Activated T-cell treated with anti-CD3 and anti-CD28 coated beads, Interleukin-2, amount 50 U/mL, for 72 hours (primary cell): Measurements from ENCODE around the gene ZC3H7A. TPM values are rescaled to one million over a fixed set of nuclear protein-coding genes. Genes with fewer than 3 reads are reported as not detected.
A peak's percentile ranks its signal among the peaks of the same experiment; 100 is the strongest.
"Not testable (repeated sequence)": the region's sequence is repeated elsewhere in the genome, so short reads cannot be mapped to it uniquely, and the experiment has no call there.

Experiments
- ATAC-seq, 2 donors: fragments of 150-1000 bp; cut with Tn5 transposase; replicated peaks in 1 of 2; 2 replicates each; pipeline ENCODE4 v1.10.0; 2021; ENCODE audit warnings: moderate library complexity in 2 of 2, mild to moderate bottlenecking in 1 of 2
- DNase-seq, 2 donors: peaks; one replicate each; pipeline ENCODE4 v3.0.0; 2021 to 2022; ENCODE audit warnings: mixed read lengths in 1 of 2
- H3K27ac Mint-ChIP-seq: one replicate; pipeline ENCODE4 v1.8.0; 2022; ENCODE audit warnings: mild to moderate bottlenecking, moderate library complexity, mixed read lengths
- H3K27me3 Mint-ChIP-seq: one replicate; pipeline ENCODE4 v1.8.0; 2022; ENCODE audit warnings: low read depth, mixed read lengths
- H3K36me3 Mint-ChIP-seq, 2 donors: one replicate each; pipeline ENCODE4 v1.8.0; 2022; ENCODE audit warnings: mixed read lengths in 2 of 2, mild to moderate bottlenecking in 1 of 2; ENCODE audit not compliant: insufficient read depth in 2 of 2
- H3K4me1 Mint-ChIP-seq: one replicate; pipeline ENCODE4 v1.8.0; 2022; ENCODE audit warnings: low read depth, mixed read lengths
- H3K4me3 Mint-ChIP-seq, 2 donors: one replicate each; pipeline ENCODE4 v1.8.0; 2022; ENCODE audit warnings: mild to moderate bottlenecking in 2 of 2, mixed read lengths in 2 of 2, moderate library complexity in 2 of 2
- H3K9me3 Mint-ChIP-seq, 2 donors: one replicate each; pipeline ENCODE4 v1.8.0; 2022; ENCODE audit warnings: mixed read lengths in 2 of 2
- total RNA-seq, 2 donors: library from RNA; stranded (reverse); gene quantifications; one replicate each; pipeline ENCODE4 v1.2.3, GENCODE V29; 2022

Gene ZC3H7A
- total RNA-seq, 2 donors from 2014 or later, result 96.3 to 105 TPM

DNA sequence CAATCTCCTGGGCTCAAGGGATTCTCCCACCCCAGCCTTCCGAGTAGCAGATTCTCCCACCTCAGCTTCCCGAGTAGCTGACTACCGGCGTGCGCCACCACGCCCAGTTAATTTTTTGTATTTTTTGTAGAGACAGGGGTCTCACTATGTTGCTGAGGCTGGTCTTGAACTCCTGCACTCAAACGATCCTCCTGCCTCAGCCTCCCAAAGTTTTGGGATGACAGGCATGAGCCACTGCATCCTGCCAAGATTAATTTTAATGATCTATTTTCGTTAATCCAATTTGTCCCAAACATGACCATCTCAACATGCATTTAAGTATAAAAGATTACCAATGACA lies 1.2 kb downstream of the ZC3H7A start:
- H3K36me3 Mint-ChIP-seq, result peaks cover 11 to 19% of the 10 kb centered on the region in 2 donors
- peak overlapping the region; percentile 94 for H3K27ac Mint-ChIP-seq
- H3K27me3 Mint-ChIP-seq, result no peaks in the 10 kb centered on the region
- no peak for DNase-seq
- peaks cover 87% of the 10 kb centered on the region for H3K4me1 Mint-ChIP-seq
- H3K4me3 Mint-ChIP-seq, result peak overlapping the region; percentile 80 to 94
- no peaks in the 10 kb centered on the region for H3K9me3 Mint-ChIP-seq
- ATAC-seq, result no peak

GRCh38 chr16:11794996-11795886 lies 1.8 kb downstream of the ZC3H7A start:
- no peaks in the 10 kb centered on the region for H3K27me3 Mint-ChIP-seq
- H3K4me1 Mint-ChIP-seq, result peaks cover 85% of the 10 kb centered on the region
- peak overlapping the region; percentile 99 for H3K27ac Mint-ChIP-seq
- no peak for DNase-seq
- H3K4me3 Mint-ChIP-seq, result peak overlapping the region; percentile 80 to 94
- no peak for ATAC-seq
- H3K36me3 Mint-ChIP-seq, result peaks cover 12 to 22% of the 10 kb centered on the region in 2 donors
- H3K9me3 Mint-ChIP-seq, result no peaks in the 10 kb centered on the region

DNA sequence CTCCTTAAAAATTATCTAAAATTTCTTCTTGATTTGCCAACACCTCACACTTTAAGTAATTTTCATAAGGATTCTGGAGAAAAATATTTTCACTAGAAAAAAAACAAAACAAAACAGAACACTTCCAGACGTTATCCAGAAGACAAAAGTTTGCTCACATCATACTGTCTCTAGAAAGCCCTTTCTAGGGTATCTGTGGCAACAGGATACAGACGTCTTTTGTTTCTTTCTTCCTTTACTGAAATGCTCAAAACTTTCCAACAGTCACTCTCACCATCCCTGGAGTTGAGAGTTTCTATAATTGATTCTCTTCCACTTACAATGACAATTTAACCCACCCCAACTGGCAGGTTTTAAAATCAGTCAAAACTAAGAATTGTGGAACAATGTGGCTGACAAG lies 2.6 kb downstream of the ZC3H7A start:
- ATAC-seq, result no peak
- peak overlapping the region; percentile 99 for H3K27ac Mint-ChIP-seq
- peak overlapping the region; percentile 80 to 94 for H3K4me3 Mint-ChIP-seq

GRCh38 chr16:11793840-11794239 lies 3.2 kb downstream of the ZC3H7A start:
- peak overlapping the region; percentile 80 to 94 for H3K4me3 Mint-ChIP-seq
- no peaks in the 10 kb centered on the region for H3K9me3 Mint-ChIP-seq
- no peak for DNase-seq
- no peaks in the 10 kb centered on the region for H3K27me3 Mint-ChIP-seq
- peaks cover 15 to 23% of the 10 kb centered on the region in 2 donors for H3K36me3 Mint-ChIP-seq
- peak overlapping the region; percentile 99 for H3K27ac Mint-ChIP-seq
- ATAC-seq, result no peak
- H3K4me1 Mint-ChIP-seq, result peaks cover 84% of the 10 kb centered on the region

More for the DNA sequence above, 2.6 kb downstream of the ZC3H7A start:
- peaks cover 84% of the 10 kb centered on the region for H3K4me1 Mint-ChIP-seq
- H3K27me3 Mint-ChIP-seq, result no peaks in the 10 kb centered on the region
- H3K36me3 Mint-ChIP-seq, result peaks cover 15 to 23% of the 10 kb centered on the region in 2 donors
- no peak for DNase-seq
- no peaks in the 10 kb centered on the region for H3K9me3 Mint-ChIP-seq

- ATAC-seq (no peak), DNase-seq (no peak)
- Mint-ChIP-seq H3K4me3 (peak overlapping the region; percentile 70 to 80), H3K9me3 (no peaks in the 10 kb centered on the region), H3K36me3 (peaks cover 13 to 22% of the 10 kb centered on the region in 2 donors), H3K27ac (peak overlapping the region; percentile 67), H3K4me1 (peaks cover 84% of the 10 kb centered on the region), H3K27me3 (no peaks in the 10 kb centered on the region)
These were observed 4.4 kb downstream of the ZC3H7A start for GRCh38 chr16:11792410-11793241.

- ATAC-seq, result peak; percentile 16 to 18
- Mint-ChIP-seq H3K36me3 (peaks cover 15 to 22% of the 10 kb centered on the region in 2 donors), H3K27ac (peak overlapping the region; percentile 45), H3K4me1 (peaks cover 96% of the 10 kb centered on the region), H3K27me3 (no peaks in the 10 kb centered on the region), H3K4me3 (peak overlapping the region; percentile 25 to 36), H3K9me3 (no peaks in the 10 kb centered on the region)
- no peak for DNase-seq
These were observed 5.8 kb downstream of the ZC3H7A start for GRCh38 chr16:11791144-11791828.

- DNase-seq (no peak), ATAC-seq (peak in 1 of 2 donors; percentile 48)
- peaks cover 94% of the 10 kb centered on the region for H3K4me1 Mint-ChIP-seq
- no peaks in the 10 kb centered on the region for H3K9me3 Mint-ChIP-seq
- H3K27ac Mint-ChIP-seq, result peak overlapping the region; percentile 74
- peak overlapping the region; percentile 47 to 50 for H3K4me3 Mint-ChIP-seq
- peaks cover 9 to 10% of the 10 kb centered on the region in 2 donors for H3K36me3 Mint-ChIP-seq
- H3K27me3 Mint-ChIP-seq, result no peaks in the 10 kb centered on the region
These were observed 8.1 kb downstream of the ZC3H7A start for GRCh38 chr16:11788914-11789313.

GRCh38 chr16:11784980-11785599 lies 12.0 kb downstream of the ZC3H7A start:
- not testable (repeated sequence) for H3K9me3 Mint-ChIP-seq, DNase-seq, ATAC-seq, H3K27me3 Mint-ChIP-seq
- H3K36me3 Mint-ChIP-seq, result peaks cover 4 to 16% of the 10 kb centered on the region in 2 donors
- H3K4me1 Mint-ChIP-seq, result peaks cover 86% of the 10 kb centered on the region
- H3K27ac Mint-ChIP-seq, result peak overlapping the region; percentile 72
- H3K4me3 Mint-ChIP-seq, result peak overlapping the region in 1 of 2 donors; percentile 59

GRCh38 chr16:11784381-11784780 lies 12.7 kb downstream of the ZC3H7A start:
- not testable (repeated sequence) for H3K27me3 Mint-ChIP-seq, ATAC-seq, DNase-seq, H3K9me3 Mint-ChIP-seq
- H3K27ac Mint-ChIP-seq, result peak overlapping the region; percentile 72
- peak overlapping the region in 1 of 2 donors; percentile 59 for H3K4me3 Mint-ChIP-seq
- H3K4me1 Mint-ChIP-seq, result peaks cover 80% of the 10 kb centered on the region
- peaks cover 2 to 20% of the 10 kb centered on the region in 2 donors for H3K36me3 Mint-ChIP-seq

- peak overlapping the region; percentile 99 for H3K27ac Mint-ChIP-seq
- peak overlapping the region; percentile 92 to 95 for H3K4me3 Mint-ChIP-seq
- no peaks in the 10 kb centered on the region for H3K9me3 Mint-ChIP-seq
- DNase-seq, result no peak
- peaks cover 2 to 20% of the 10 kb centered on the region in 2 donors for H3K36me3 Mint-ChIP-seq
- H3K27me3 Mint-ChIP-seq, result no peaks in the 10 kb centered on the region
- no peak for ATAC-seq
- peaks cover 76% of the 10 kb centered on the region for H3K4me1 Mint-ChIP-seq
These were observed 13.1 kb downstream of the ZC3H7A start for GRCh38 chr16:11784038-11784369.

GRCh38 chr16:11783319-11784037 lies 13.6 kb downstream of the ZC3H7A start:
- DNase-seq (peak; percentile 55 to 71), ATAC-seq (peak; percentile 83 to 87)
- peak overlapping the region; percentile 99 for H3K27ac Mint-ChIP-seq
- H3K4me1 Mint-ChIP-seq, result peaks cover 71% of the 10 kb centered on the region
- no peaks in the 10 kb centered on the region for H3K27me3 Mint-ChIP-seq
- H3K36me3 Mint-ChIP-seq, result peaks cover 2 to 20% of the 10 kb centered on the region in 2 donors
- H3K9me3 Mint-ChIP-seq, result no peaks in the 10 kb centered on the region
- H3K4me3 Mint-ChIP-seq, result peak overlapping the region; percentile 92 to 95

DNA sequence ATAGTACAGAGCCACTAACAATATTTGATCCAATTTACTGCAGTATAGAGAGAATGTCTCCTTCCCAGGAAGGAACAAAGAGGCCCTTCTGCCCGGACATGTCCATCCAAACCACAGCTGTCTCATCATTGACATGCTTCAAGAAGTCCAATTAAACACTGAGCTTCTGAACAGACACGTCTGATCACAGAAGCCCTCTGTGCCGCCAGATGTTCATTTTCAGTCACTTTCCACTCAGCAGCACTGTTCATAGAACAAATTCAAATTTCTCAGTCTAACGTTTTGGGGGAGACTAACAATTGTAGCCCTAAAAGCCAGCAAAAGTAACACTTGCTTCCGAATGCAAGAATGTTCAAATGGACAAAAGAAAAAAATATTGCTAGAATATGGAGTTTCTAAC lies 15.3 kb downstream of the ZC3H7A start:
- Mint-ChIP-seq H3K4me3 (peak overlapping the region; percentile 79 to 92), H3K27me3 (no peaks in the 10 kb centered on the region), H3K4me1 (peaks cover 54% of the 10 kb centered on the region), H3K27ac (peak overlapping the region; percentile 99), H3K9me3 (no peaks in the 10 kb centered on the region), H3K36me3 (peaks cover 0 to 24% of the 10 kb centered on the region in 2 donors)
- ATAC-seq (no peak), DNase-seq (no peak)
